SIG-M5 treated with dmso at 0.1 percent for 504 hours (cell line): Measurements from ENCODE around the gene ATP13A2.
"Not testable (repeated sequence)": the region's sequence is repeated elsewhere in the genome, so short reads cannot be mapped to it uniquely, and the experiment has no call there.

ENCODE experiments used
- DNase-seq: peaks from one replicate; lab custom pipeline; 2025; ENCODE audit not compliant: unreplicated experiment; lab: John Stamatoyannopoulos, UW

The ATP13A2 gene

GRCh38 chr1:16979475-16980327 lies 32.0 kb downstream of the ATP13A2 start:
- no peak for DNase-seq

- no peak for DNase-seq
Observed at GRCh38 chr1:16978567-16979474, 32.9 kb downstream of the ATP13A2 start.

- DNase-seq, result no peak
Observed at GRCh38 chr1:16978139-16978538, 33.6 kb downstream of the ATP13A2 start.

- no peak for DNase-seq
Observed at GRCh38 chr1:16977377-16977776, 34.4 kb downstream of the ATP13A2 start.

- DNase-seq, result no peak
Observed at GRCh38 chr1:16976966-16977365, 34.8 kb downstream of the ATP13A2 start.

GRCh38 chr1:16975838-16976237 lies 35.9 kb downstream of the ATP13A2 start:
- no peak for DNase-seq

- DNase-seq, result no peak
Observed at GRCh38 chr1:16975211-16975610, 36.5 kb downstream of the ATP13A2 start.

- no peak for DNase-seq
Observed at GRCh38 chr1:16973215-16973614, 38.5 kb downstream of the ATP13A2 start.

GRCh38 chr1:16972189-16972895 lies 39.4 kb downstream of the ATP13A2 start:
- DNase-seq, result no peak

GRCh38 chr1:16971341-16972188 lies 40.2 kb downstream of the ATP13A2 start:
- no peak for DNase-seq

- DNase-seq, result no peak
Observed at GRCh38 chr1:16970132-16970910, 41.4 kb downstream of the ATP13A2 start.

- no peak for DNase-seq
Observed at GRCh38 chr1:16969651-16970050, 42.1 kb downstream of the ATP13A2 start.

GRCh38 chr1:16969057-16969611 lies 42.6 kb downstream of the ATP13A2 start:
- DNase-seq, result no peak

GRCh38 chr1:16968372-16968771 lies 43.4 kb downstream of the ATP13A2 start:
- DNase-seq, result no peak

- DNase-seq, result no peak
Observed at GRCh38 chr1:16967962-16968361, 43.8 kb downstream of the ATP13A2 start.

- no peak for DNase-seq
Observed at GRCh38 chr1:16967095-16967575, 44.6 kb downstream of the ATP13A2 start.

GRCh38 chr1:16966282-16966681 lies 45.4 kb downstream of the ATP13A2 start:
- no peak for DNase-seq

GRCh38 chr1:16965486-16966067 lies 46.2 kb downstream of the ATP13A2 start:
- DNase-seq, result no peak

GRCh38 chr1:16964169-16964568 lies 47.6 kb downstream of the ATP13A2 start:
- DNase-seq, result not testable (repeated sequence)
